Smooth muscle cell (in vitro differentiated cells): ENCODE results near the gene EGFL7. TPM values are rescaled to one million over a fixed set of nuclear protein-coding genes. Genes with fewer than 3 reads are reported as not detected.
A peak's percentile ranks its signal among the peaks of the same experiment; 100 is the strongest.

ENCODE experiments used
- DNase-seq: peaks from one replicate; lab custom pipeline; 2025; ENCODE audit not compliant: unreplicated experiment; lab: John Stamatoyannopoulos, UW
- H2AFZ ChIP-seq: fragments of 200-600 bp; sonication (generic); 2 replicates; pipeline ENCODE4 v1.6.0; 2016; ENCODE audit warnings: antibody characterized with exemption, low read depth, mild to moderate bottlenecking
- H3F3A ChIP-seq: fragments of 200-600 bp; sonication (generic); 2 replicates; pipeline ENCODE4 v1.6.0; 2017; ENCODE audit warnings: antibody characterized with exemption, low read depth
- H3K27ac ChIP-seq: fragments of 200-600 bp; sonication (generic); 2 replicates; pipeline ENCODE4 v1.5.1; 2016; ENCODE audit warnings: low read depth, mild to moderate bottlenecking
- H3K27me3 ChIP-seq: fragments of 200-600 bp; sonication (generic); 2 replicates; pipeline ENCODE4 v1.6.1; 2016; ENCODE audit warnings: low read depth, mild to moderate bottlenecking
- H3K36me3 ChIP-seq: fragments of 200-600 bp; sonication (generic); 2 replicates; pipeline ENCODE4 v1.5.1; 2016; ENCODE audit warnings: low read depth
- H3K4me1 ChIP-seq: fragments of 200-600 bp; sonication (generic); 2 replicates; pipeline ENCODE4 v1.5.1; 2016; ENCODE audit warnings: low read depth
- H3K4me2 ChIP-seq: fragments of 200-600 bp; sonication (generic); 2 replicates; pipeline ENCODE4 v1.6.0; 2016; ENCODE audit warnings: mild to moderate bottlenecking
- H3K4me3 ChIP-seq: fragments of 200-600 bp; sonication (generic); 2 replicates; pipeline ENCODE4 v1.5.1; 2016; ENCODE audit warnings: mild to moderate bottlenecking
- H3K79me2 ChIP-seq: fragments of 200-600 bp; sonication (generic); 2 replicates; pipeline ENCODE4 v1.6.0; 2016; ENCODE audit warnings: low read depth, mild to moderate bottlenecking
- H3K9ac ChIP-seq: fragments of 200-600 bp; sonication (generic); 2 replicates; pipeline ENCODE4 v1.6.0; 2016; ENCODE audit warnings: low read depth
- H3K9me3 ChIP-seq: fragments of 200-600 bp; sonication (generic); replicated peaks from 2 replicates; pipeline ENCODE4 v1.5.1; 2016; ENCODE audit warnings: low read depth
- H4K20me1 ChIP-seq: fragments of 200-600 bp; sonication (generic); 2 replicates; pipeline ENCODE4 v1.6.0; 2016; ENCODE audit warnings: low read depth
- CTCF ChIP-seq: fragments of 200-600 bp; sonication (generic); IDR thresholded peaks from 2 replicates; pipeline ENCODE4 v1.5.1; 2017; ENCODE audit warnings: borderline replicate concordance, mild to moderate bottlenecking, antibody characterized with exemption; ENCODE audit not compliant: insufficient read depth, poor library complexity, severe bottlenecking
- WGBS: methylation state at CpG from one replicate; pipeline ENCODE4 v1.1.7; 2016; ENCODE audit warnings: low lambda C conversion rate; 5-methylcytosine and 5-hydroxymethylcytosine counted together
- polyA plus RNA-seq: library from polyadenylated mRNA; unstranded; fragments of >200 nt; fragmentation: Nextera tagmentation; extraction: Ambion mirVana; gene quantifications from 2 replicates; pipeline ENCODE4 v1.2.1, GENCODE V29; 2016
- total RNA-seq: library from RNA; depleted of rRNA; stranded (reverse); fragments of >200 nt; gene quantifications from 2 replicates; pipeline ENCODE4 v1.2.3, GENCODE V29; 2014

The EGFL7 gene
- total and polyA plus RNA-seq, 2 experiments from 2014 or later, result 61.8 to 239 TPM

DNA sequence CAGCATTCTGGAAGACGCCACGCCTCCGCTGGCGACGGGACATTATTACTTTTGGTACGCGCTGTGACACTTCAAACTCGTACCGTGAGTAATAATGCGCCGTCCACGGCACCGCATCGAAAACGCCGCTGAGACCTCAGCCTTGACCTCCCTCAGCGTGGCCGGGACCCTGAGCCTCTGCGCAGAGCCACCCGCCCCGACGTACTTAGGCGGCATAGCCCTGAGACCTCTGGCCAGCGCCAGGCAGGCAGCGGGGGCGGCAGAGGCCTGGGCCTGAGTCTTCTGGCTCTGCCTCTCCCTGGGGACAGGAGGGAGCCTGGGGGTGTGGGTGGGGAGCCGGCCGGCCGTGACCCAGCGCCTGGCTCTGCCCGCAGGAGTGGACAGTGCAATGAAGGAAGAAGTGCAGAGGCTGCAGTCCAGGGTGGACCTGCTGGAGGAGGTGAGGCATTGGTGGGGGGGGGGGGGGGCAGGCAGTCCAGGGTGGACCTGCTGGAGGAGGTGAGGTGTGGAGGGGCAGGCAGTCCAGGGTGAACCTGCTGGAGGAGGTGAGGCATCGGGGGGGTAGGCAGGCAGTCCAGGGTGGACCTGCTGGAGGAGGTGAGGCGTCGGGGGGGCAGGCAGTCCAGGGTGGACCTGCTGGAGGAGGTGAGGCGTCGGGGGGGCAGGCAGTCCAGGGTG is 8.0 kb downstream of the EGFL7 start:
- Histone ChIP-seq H3K4me3 (no peak overlapping the region), H2AFZ (no peak overlapping the region), H3K79me2 (no peaks in the 10 kb centered on the region), H3K4me2 (no peak overlapping the region), H3K4me1 (no peaks in the 10 kb centered on the region), H3K9me3 (no peaks in the 10 kb centered on the region), H3F3A (no peaks in the 10 kb centered on the region), H4K20me1 (peaks cover 3% of the 10 kb centered on the region), H3K9ac (no peak overlapping the region), H3K27me3 (no peaks in the 10 kb centered on the region), H3K36me3 (no peaks in the 10 kb centered on the region), H3K27ac (no peak overlapping the region)
- 91% methylated on average over 23 of the region's 36 CpGs for WGBS
- no peak for TF ChIP-seq CTCF
- no peak for DNase-seq

- H3K4me1 ChIP-seq, result no peaks in the 10 kb centered on the region
- no peak overlapping the region for H3K4me3 ChIP-seq
- no peaks in the 10 kb centered on the region for H3K36me3 ChIP-seq
- H3K79me2 ChIP-seq, result no peaks in the 10 kb centered on the region
- no peaks in the 10 kb centered on the region for H3K9me3 ChIP-seq
- 67% methylated on average over 6 of the region's 12 CpGs for WGBS
- H3F3A ChIP-seq, result no peaks in the 10 kb centered on the region
- no peak for TF ChIP-seq CTCF
- H3K9ac ChIP-seq, result no peak overlapping the region
- no peak overlapping the region for H3K4me2 ChIP-seq
- peaks cover 8% of the 10 kb centered on the region for H4K20me1 ChIP-seq
- H3K27ac ChIP-seq, result no peak overlapping the region
- no peak overlapping the region for H2AFZ ChIP-seq
- no peak for DNase-seq
- no peaks in the 10 kb centered on the region for H3K27me3 ChIP-seq
Measured at GRCh38 chr9:136671254-136671614, 8.5 kb downstream of the EGFL7 start.

DNA sequence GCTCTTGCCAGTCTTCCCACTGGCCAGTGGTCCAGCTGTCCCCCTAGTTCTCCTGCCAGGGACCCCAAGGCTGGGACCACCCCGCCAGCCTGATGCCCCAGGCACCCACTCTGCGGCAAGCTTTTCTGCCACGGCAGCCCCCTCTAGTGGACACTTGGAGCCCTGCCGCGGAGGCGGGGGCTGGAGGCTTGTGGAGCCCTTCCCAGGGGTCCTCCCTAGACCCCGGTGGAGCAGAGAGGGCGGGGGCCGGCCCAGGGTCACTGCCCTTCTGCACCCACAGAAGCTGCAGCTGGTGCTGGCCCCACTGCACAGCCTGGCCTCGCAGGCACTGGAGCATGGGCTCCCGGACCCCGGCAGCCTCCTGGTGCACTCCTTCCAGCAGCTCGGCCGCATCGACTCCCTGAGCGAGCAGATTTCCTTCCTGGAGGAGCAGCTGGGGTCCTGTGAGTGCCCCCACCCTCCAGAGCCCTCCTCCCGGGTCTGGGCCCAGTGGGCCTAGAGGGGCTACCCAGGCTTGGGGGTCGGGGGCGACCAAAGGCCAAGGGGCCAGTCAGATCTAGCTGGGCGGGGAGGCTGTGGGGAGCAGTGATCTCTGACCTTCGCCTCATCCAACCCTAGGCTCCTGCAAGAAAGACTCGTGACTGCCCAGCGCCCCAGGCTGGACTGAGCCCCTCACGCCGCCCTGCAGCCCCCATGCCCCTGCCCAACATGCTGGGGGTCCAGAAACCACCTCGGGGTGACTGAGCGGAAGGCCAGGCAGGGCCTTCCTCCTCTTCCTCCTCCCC is 9.1 kb downstream of the EGFL7 start:
- Histone ChIP-seq H3K27me3 (no peaks in the 10 kb centered on the region), H4K20me1 (peaks cover 13% of the 10 kb centered on the region), H2AFZ (no peak overlapping the region), H3K4me1 (no peaks in the 10 kb centered on the region), H3F3A (no peaks in the 10 kb centered on the region), H3K79me2 (no peaks in the 10 kb centered on the region), H3K36me3 (no peaks in the 10 kb centered on the region), H3K9me3 (no peaks in the 10 kb centered on the region), H3K4me3 (no peak overlapping the region), H3K9ac (no peak overlapping the region), H3K4me2 (no peak overlapping the region), H3K27ac (no peak overlapping the region)
- peak; percentile 88 for TF ChIP-seq CTCF
- peak; percentile 8 for DNase-seq
- 65% methylated on average over 23 of the region's 27 CpGs for WGBS
